LNCAP (cell line): Measurements from ENCODE around the gene PRDM16.

Source experiments
- TF ChIP-seq, protein P1 (sequence below): fragments of 450-650 bp; IDR thresholded peaks from 2 replicates; pipeline ENCODE4 v1.5.1; 2017; ENCODE audit warnings: mild to moderate bottlenecking

Gene PRDM16

DNA sequence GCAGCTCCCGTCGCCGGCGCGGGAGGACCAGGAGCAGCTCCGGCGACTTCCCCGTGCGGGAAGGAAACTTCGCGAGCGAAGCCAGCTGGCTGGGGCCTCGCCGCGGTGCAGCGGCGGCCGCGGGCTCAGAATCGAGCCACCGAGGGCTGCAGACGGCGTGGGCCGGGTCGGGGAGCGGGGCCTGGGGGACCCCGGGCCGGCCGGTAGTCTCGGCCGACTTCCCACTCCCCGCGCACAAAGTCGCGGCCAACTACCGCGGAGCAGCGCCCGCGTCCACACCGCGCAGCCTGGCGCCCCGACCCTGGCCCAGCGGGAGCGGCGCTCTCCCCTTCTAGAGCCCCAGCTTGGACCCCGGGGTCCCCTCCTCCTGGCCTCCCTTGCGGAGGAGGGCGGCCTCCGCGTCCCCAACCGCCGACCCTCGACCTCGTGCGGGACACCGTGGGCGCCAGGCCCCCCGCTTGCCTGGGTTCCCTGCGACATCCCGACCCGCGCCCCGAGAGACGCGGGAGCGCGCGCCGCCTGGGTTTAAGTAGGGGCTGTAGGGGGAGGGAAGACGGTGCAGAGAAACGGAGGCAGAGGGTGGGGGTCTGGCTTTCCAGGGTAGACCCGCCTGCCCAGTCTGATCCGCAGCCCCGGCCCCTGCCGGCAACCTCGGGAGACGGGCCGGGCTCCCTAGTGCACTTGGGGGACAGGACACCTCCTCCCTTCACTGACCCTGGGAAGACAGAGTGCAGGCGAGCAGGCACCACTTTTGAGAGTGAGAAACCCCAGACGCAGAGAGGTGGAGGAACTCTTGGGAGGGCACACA is 4.7 kb downstream of the PRDM16 start:
- TF ChIP-seq, protein P1, sequence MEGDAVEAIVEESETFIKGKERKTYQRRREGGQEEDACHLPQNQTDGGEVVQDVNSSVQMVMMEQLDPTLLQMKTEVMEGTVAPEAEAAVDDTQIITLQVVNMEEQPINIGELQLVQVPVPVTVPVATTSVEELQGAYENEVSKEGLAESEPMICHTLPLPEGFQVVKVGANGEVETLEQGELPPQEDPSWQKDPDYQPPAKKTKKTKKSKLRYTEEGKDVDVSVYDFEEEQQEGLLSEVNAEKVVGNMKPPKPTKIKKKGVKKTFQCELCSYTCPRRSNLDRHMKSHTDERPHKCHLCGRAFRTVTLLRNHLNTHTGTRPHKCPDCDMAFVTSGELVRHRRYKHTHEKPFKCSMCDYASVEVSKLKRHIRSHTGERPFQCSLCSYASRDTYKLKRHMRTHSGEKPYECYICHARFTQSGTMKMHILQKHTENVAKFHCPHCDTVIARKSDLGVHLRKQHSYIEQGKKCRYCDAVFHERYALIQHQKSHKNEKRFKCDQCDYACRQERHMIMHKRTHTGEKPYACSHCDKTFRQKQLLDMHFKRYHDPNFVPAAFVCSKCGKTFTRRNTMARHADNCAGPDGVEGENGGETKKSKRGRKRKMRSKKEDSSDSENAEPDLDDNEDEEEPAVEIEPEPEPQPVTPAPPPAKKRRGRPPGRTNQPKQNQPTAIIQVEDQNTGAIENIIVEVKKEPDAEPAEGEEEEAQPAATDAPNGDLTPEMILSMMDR: no peak

DNA sequence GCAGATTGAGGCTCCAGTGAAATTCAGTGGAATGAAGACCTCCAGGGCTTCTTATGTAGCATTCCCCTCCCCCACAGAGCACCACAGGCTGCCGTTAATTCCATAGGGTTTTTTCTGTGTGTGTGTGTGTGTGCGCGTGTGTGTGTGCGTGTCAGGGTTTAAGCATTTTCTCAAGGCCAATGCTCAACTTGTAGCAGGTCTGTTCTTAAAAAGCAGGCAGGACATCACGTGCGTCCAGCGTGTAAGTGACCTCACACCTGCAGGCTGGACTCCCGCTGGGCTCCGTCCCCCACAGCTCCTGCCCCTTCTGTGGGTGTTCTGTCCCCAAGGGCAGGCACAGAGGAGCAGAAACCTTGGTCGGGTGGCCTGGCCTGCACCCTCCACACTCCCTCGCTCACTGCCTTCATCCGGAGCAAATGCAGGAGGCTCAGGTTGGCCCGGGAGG is 5.3 kb downstream of the PRDM16 start:
- TF ChIP-seq, protein P1: no peak

DNA sequence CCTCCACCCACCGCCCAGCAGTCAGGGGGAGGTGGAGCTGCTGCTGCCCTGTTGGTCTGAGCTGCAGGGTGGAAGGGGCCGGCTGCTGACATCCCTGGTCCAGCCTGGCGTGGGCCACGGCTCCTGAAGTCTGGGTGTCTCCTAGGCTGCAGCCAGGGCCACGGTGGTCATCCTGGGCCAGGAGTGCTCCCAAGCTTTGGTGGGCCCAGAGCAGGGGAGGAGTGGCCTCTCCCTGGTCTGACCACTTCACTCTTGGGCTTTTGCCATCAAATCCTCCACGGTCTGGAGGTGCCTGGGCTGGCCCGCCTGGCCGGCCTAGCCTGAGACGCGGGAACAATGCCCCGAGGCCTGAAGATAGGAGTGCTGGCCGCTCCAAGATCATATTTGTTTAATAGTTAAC is 5.8 kb downstream of the PRDM16 start:
- TF ChIP-seq, protein P1: no peak

DNA sequence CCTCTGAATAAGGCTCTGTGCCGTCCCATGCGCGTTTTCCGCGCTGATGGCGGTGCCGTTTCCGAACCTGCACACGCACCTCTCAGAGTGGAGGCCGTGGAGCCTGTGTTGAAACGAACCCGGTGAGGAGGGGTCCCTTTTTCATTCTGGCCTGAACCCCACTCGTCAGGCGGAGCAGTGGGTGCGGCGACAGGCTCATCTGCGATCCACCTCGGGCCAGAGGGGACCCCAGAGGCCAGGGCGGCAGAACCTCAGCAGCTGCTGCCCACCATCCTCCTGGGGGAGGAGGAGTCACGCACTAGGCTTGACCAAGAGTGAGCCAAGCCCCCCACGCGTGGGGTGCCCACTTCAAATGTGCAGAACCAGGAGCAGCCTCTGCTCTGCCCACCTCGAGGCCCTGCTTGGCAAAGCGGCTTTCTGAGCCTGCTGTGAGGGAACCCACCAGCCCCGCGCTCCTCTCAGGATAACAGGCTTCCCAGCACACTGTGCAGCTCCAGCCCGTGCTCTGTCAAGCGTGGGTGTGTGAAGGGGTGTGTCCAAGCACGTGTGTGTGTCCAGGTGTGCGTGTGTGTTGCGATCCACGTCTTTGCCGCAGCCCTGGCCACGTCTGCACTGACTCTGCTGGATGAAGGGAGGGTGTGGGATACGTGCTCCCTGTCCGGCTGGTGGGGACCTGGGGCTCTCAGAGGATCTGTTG is 6.8 kb downstream of the PRDM16 start:
- TF ChIP-seq, protein P1: no peak

DNA sequence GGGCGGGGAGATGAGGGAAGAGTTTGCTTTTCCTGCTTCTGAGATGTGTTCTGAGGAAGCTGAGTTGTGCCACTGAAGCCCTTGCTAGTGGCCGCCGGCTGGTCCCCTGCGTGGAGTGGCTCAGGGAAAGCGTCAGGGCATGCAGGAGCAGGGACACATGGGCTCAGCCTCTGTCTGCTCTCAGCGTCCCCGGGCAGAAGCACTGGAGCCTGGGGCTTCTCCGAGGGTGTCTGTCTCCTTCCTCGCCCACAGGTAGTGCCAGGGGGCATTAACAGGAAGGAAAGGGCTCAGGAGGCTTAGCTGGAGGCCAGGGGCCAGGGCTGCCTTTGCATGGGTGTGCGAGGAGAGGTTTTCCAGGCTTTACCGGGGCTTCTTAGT is 7.3 kb downstream of the PRDM16 start:
- TF ChIP-seq, protein P1: no peak

DNA sequence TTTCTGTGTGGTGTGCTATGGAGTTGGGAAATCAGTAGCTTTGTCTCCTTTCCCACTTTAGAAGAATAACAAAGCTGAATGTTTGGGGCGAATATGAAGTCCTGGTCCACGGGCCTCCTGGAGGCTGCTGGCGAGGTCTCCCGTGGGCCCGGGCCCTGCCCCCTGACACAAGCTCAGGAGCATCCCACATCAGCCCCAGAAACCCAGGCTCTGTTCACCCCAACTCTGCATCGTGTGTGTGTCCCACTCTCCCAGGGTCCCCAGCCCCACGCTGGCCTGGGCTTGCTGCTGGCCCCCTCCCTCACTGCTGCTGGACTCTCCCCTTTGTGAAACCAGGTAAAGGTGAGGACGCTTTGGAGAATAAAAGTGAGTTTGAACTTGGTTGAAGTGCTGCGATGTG is 8.1 kb downstream of the PRDM16 start:
- TF ChIP-seq, protein P1: no peak

DNA sequence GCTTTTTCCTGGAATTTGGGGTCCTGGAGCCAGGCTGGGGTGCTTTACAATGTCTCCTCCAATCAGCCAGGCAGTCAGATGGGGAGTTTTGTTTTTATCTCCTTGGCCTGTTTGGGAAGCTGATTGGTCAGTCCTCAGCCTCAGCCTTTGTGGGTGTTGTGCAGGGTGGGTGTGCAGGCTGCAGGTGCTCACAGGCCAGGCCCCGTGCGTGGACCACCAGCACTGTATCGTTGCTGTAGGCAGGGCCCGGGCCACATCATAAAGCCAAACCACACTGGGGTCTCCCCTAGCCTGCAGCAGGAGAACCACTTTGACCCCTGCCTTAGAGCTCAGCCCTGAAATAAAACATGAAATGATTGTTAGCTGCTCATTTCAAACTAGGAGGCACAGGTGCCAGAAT is 8.6 kb downstream of the PRDM16 start:
- TF ChIP-seq, protein P1: no peak
